Neutrophil (primary cell): ENCODE measurements around the gene GIMAP8.

Source experiments
- H3K27ac ChIP-seq: fragments of 200-600 bp; sonication (generic); 2 replicates; pipeline ENCODE4 v1.5.1; 2016; ENCODE audit warnings: mild to moderate bottlenecking, moderate library complexity
- H3K27me3 ChIP-seq: fragments of 200-600 bp; sonication (generic); 2 replicates; pipeline ENCODE4 v1.6.0; 2016; ENCODE audit warnings: mild to moderate bottlenecking
- H3K36me3 ChIP-seq: fragments of 200-600 bp; sonication (generic); 2 replicates; pipeline ENCODE4 v1.5.1; 2017
- H3K4me1 ChIP-seq, 2 experiments: fragments of 200-600 bp in 1 of 2; sonication (generic) in 1 of 2; 1 replicate in 1 of 2; 2 replicates in 1 of 2; pipeline versions ENCODE4 v1.5.1 to v1.6.1; 2013 to 2016; ENCODE audit warnings: low read depth in 1 of 2, low read length in 1 of 2, mild to moderate bottlenecking in 1 of 2, moderate library complexity in 1 of 2; ENCODE audit not compliant: control insufficient read depth in 1 of 2, insufficient read depth in 1 of 2
- H3K4me3 ChIP-seq, 2 experiments: fragments of 200-600 bp in 1 of 2; sonication (generic) in 1 of 2; 1 replicate in 1 of 2; 2 replicates in 1 of 2; pipeline ENCODE4 v1.5.1; 2013 to 2016; ENCODE audit warnings: low read depth in 1 of 2, low read length in 1 of 2, mild to moderate bottlenecking in 1 of 2, moderate library complexity in 1 of 2
- H3K9me3 ChIP-seq: fragments of 200-600 bp; sonication (generic); 2 replicates; pipeline ENCODE4 v1.5.1; 2016
- CTCF ChIP-seq: fragments of 200-600 bp; sonication (generic); IDR thresholded peaks from 2 replicates; pipeline ENCODE4 v1.5.1; 2016; ENCODE audit warnings: antibody characterized with exemption

Gene GIMAP8

GRCh38 chr7:150435390-150436073, 14.9 kb upstream of the GIMAP8 start:
- Histone ChIP-seq H3K27ac (no peak overlapping the region), H3K4me1 (peaks cover 0 to 4% of the 10 kb centered on the region in 2 experiments)

GRCh38 chr7:150439967-150440366, 10.5 kb upstream of the GIMAP8 start:
- Histone ChIP-seq H3K9me3 (no peaks in the 10 kb centered on the region), H3K4me3 (no peak overlapping the region), H3K27ac (no peak overlapping the region), H3K4me1 (peaks cover 0 to 4% of the 10 kb centered on the region in 2 experiments), H3K27me3 (no peaks in the 10 kb centered on the region), H3K36me3 (no peaks in the 10 kb centered on the region)
- no peak for TF ChIP-seq CTCF

More at GRCh38 chr7:150435390-150436073, 14.9 kb upstream of the GIMAP8 start:
- H3K9me3 ChIP-seq: no peaks in the 10 kb centered on the region
- H3K27me3 ChIP-seq: peaks cover 31% of the 10 kb centered on the region
- no peak overlapping the region for H3K4me3 ChIP-seq
- no peaks in the 10 kb centered on the region for H3K36me3 ChIP-seq
- no peak for TF ChIP-seq CTCF

GRCh38 chr7:150441524-150441923, 8.9 kb upstream of the GIMAP8 start:
- H3K27ac ChIP-seq: no peak overlapping the region
- no peak overlapping the region for H3K4me3 ChIP-seq
- no peaks in the 10 kb centered on the region for H3K9me3 ChIP-seq
- H3K27me3 ChIP-seq: no peaks in the 10 kb centered on the region
- no peak for TF ChIP-seq CTCF
- H3K36me3 ChIP-seq: no peaks in the 10 kb centered on the region
- H3K4me1 ChIP-seq: no peaks in the 10 kb centered on the region

- no peak for TF ChIP-seq CTCF
- Histone ChIP-seq H3K4me1 (no peaks in the 10 kb centered on the region), H3K27me3 (no peaks in the 10 kb centered on the region), H3K4me3 (no peak overlapping the region), H3K27ac (no peak overlapping the region), H3K9me3 (no peaks in the 10 kb centered on the region), H3K36me3 (no peaks in the 10 kb centered on the region)
These were observed 7.6 kb upstream of the GIMAP8 start for GRCh38 chr7:150442811-150443210.

GRCh38 chr7:150443793-150444540, 6.5 kb upstream of the GIMAP8 start:
- Histone ChIP-seq H3K4me3 (no peak overlapping the region), H3K27me3 (no peaks in the 10 kb centered on the region), H3K9me3 (no peaks in the 10 kb centered on the region), H3K27ac (no peak overlapping the region), H3K4me1 (peaks cover 6 to 7% of the 10 kb centered on the region in 2 experiments), H3K36me3 (no peaks in the 10 kb centered on the region)
- TF ChIP-seq CTCF: no peak
